C4-2B (cell line): Measurements from ENCODE around the gene SPATA12.

Experiments used
- H3K27ac ChIP-seq: fragments of 450-650 bp; 2 replicates; pipeline ENCODE4 v1.5.1; 2017
- CTCF ChIP-seq: fragments of 450-650 bp; conservative IDR thresholded peaks from 2 replicates; pipeline ENCODE4 v1.5.1; 2017; ENCODE audit warnings: mild to moderate bottlenecking
- ZFX ChIP-seq: fragments of 450-650 bp; IDR thresholded peaks from 2 replicates; pipeline ENCODE4 v1.6.1; 2017

The SPATA12 gene

GRCh38 chr3:57074135-57074534 is 13.7 kb downstream of the SPATA12 start:
- H3K27ac ChIP-seq = no peak overlapping the region
- TF ChIP-seq ZFX = no peak
- TF ChIP-seq CTCF = no peak

- no peak overlapping the region for H3K27ac ChIP-seq
- TF ChIP-seq CTCF = no peak
- TF ChIP-seq ZFX = no peak
Observed at GRCh38 chr3:57076422-57076951, 16.0 kb downstream of the SPATA12 start.

GRCh38 chr3:57077630-57078343 is 17.3 kb downstream of the SPATA12 start:
- TF ChIP-seq CTCF (no peak), ZFX (no peak)
- peak overlapping the region; percentile 57; the same call in 1 of the 2 replicates for H3K27ac ChIP-seq

GRCh38 chr3:57078344-57078634 is 17.8 kb downstream of the SPATA12 start:
- peak overlapping the region; percentile 57 for H3K27ac ChIP-seq
- TF ChIP-seq ZFX (no peak), CTCF (no peak)

- H3K27ac ChIP-seq = peak overlapping the region; percentile 57
- peak; percentile 17; the same call in 1 of the 2 replicates for TF ChIP-seq ZFX
- TF ChIP-seq CTCF = peak; percentile 27
Observed at GRCh38 chr3:57078635-57079473, 18.4 kb downstream of the SPATA12 start.

GRCh38 chr3:57079474-57079831 is 19.0 kb downstream of the SPATA12 start:
- TF ChIP-seq ZFX (no peak), CTCF (no peak)
- no peak overlapping the region; the same call in 1 of the 2 replicates for H3K27ac ChIP-seq

GRCh38 chr3:57080171-57080570 is 19.7 kb downstream of the SPATA12 start:
- H3K27ac ChIP-seq = no peak overlapping the region
- TF ChIP-seq CTCF = no peak
- no peak for TF ChIP-seq ZFX
